DOHH2 (cell line): ENCODE measurements around the gene STARD9.
"Not testable (repeated sequence)": the region's sequence is repeated elsewhere in the genome, so short reads cannot be mapped to it uniquely, and the experiment has no call there.

Source experiments
- H3F3A ChIP-seq: fragments of 200-600 bp; sonication (generic), shearing (Covaris generic); 2 replicates; pipeline ENCODE4 v1.6.0; 2016; ENCODE audit warnings: antibody characterized with exemption, mild to moderate bottlenecking; ENCODE audit not compliant: control insufficient read depth, insufficient read depth
- H3K27ac ChIP-seq: fragments of 200-600 bp; sonication (generic); 2 replicates; pipeline ENCODE4 v1.5.1; 2014; ENCODE audit warnings: low read depth, mild to moderate bottlenecking, low read length, moderate library complexity
- H3K27me3 ChIP-seq: fragments of 200-600 bp; sonication (generic); 2 replicates; pipeline ENCODE4 v1.6.1; 2014; ENCODE audit warnings: mild to moderate bottlenecking, low read length, mixed read lengths; ENCODE audit not compliant: control insufficient read depth
- H3K36me3 ChIP-seq: fragments of 200-600 bp; sonication (generic); 2 replicates; pipeline ENCODE4 v1.6.1; 2014; ENCODE audit warnings: mild to moderate bottlenecking, low read length, moderate library complexity, mixed read lengths; ENCODE audit not compliant: control insufficient read depth
- H3K4me1 ChIP-seq: fragments of 200-600 bp; sonication (generic); 2 replicates; pipeline ENCODE4 v1.6.1; 2014; ENCODE audit warnings: mild to moderate bottlenecking, low read length, mixed read lengths; ENCODE audit not compliant: control insufficient read depth
- H3K4me2 ChIP-seq: fragments of 200-600 bp; sonication (generic); 2 replicates; pipeline ENCODE4 v1.6.0; 2014; ENCODE audit warnings: mild to moderate bottlenecking, low read length, moderate library complexity
- H3K4me3 ChIP-seq: fragments of 200-600 bp; sonication (generic); 2 replicates; pipeline ENCODE4 v1.5.1; 2014; ENCODE audit warnings: mild to moderate bottlenecking, low read length, mixed read lengths
- H3K79me2 ChIP-seq: fragments of 200-600 bp; sonication (generic); 2 replicates; pipeline ENCODE4 v1.6.1; 2014; ENCODE audit warnings: mild to moderate bottlenecking, low read length, mixed read lengths; ENCODE audit not compliant: control insufficient read depth
- H3K9me2 ChIP-seq: fragments of 200-600 bp; sonication (generic); replicated peaks from 2 replicates; pipeline ENCODE4 v1.6.1; 2014; ENCODE audit warnings: mild to moderate bottlenecking, low read length, mixed read lengths; ENCODE audit not compliant: control insufficient read depth
- H3K9me3 ChIP-seq: fragments of 200-600 bp; sonication (generic); 2 replicates; pipeline ENCODE4 v1.6.1; 2014; ENCODE audit warnings: antibody characterized with exemption, low read length, mixed read lengths; ENCODE audit not compliant: control insufficient read depth, insufficient read depth
- H4K20me1 ChIP-seq: fragments of 200-600 bp; sonication (generic); 2 replicates; pipeline ENCODE4 v1.6.0; 2014; ENCODE audit warnings: low read depth, mild to moderate bottlenecking, antibody characterized with exemption, low read length, moderate library complexity; ENCODE audit not compliant: control insufficient read depth, insufficient read depth
- CTCF ChIP-seq: fragments of 200-600 bp; sonication (generic); IDR thresholded peaks from one replicate; pipeline ENCODE4 v1.5.1; 2014; ENCODE audit warnings: antibody characterized with exemption, mild to moderate bottlenecking, low read depth, low read length; ENCODE audit not compliant: poor library complexity, severe bottlenecking
- EZH2phosphoT487 ChIP-seq: fragments of 200-600 bp; sonication (generic); IDR thresholded peaks from 2 replicates; pipeline ENCODE4 v1.6.1; 2017; ENCODE audit warnings: borderline replicate concordance, mild to moderate bottlenecking, antibody characterized with exemption, low read length, moderate library complexity, mixed read lengths

Gene STARD9

GRCh38 chr15:42679285-42680141 is 104.1 kb downstream of the STARD9 start:
- no peaks in the 10 kb centered on the region for H3F3A ChIP-seq
- no peaks in the 10 kb centered on the region for H3K4me1 ChIP-seq
- no peak overlapping the region for H3K27ac ChIP-seq
- H3K36me3 ChIP-seq: no peaks in the 10 kb centered on the region
- no peaks in the 10 kb centered on the region for H4K20me1 ChIP-seq
- H3K27me3 ChIP-seq: no peaks in the 10 kb centered on the region
- H3K79me2 ChIP-seq: no peaks in the 10 kb centered on the region
- no peaks in the 10 kb centered on the region for H3K9me2 ChIP-seq
- H3K4me3 ChIP-seq: no peak overlapping the region
- no peak overlapping the region for H3K4me2 ChIP-seq
- no peaks in the 10 kb centered on the region for H3K9me3 ChIP-seq
- no peak for TF ChIP-seq CTCF
- TF ChIP-seq EZH2phosphoT487: no peak

- not testable (repeated sequence) for H3K79me2 ChIP-seq, H3K4me2 ChIP-seq, H3K9me3 ChIP-seq, H3K27me3 ChIP-seq, H4K20me1 ChIP-seq, H3K9me2 ChIP-seq, H3K36me3 ChIP-seq, H3K4me3 ChIP-seq, H3K27ac ChIP-seq, H3F3A ChIP-seq, H3K4me1 ChIP-seq
Measured at GRCh38 chr15:42680142-42680482, 104.7 kb downstream of the STARD9 start.

- Histone ChIP-seq H3K9me2 (no peaks in the 10 kb centered on the region), H3K27me3 (no peaks in the 10 kb centered on the region), H3K4me3 (no peak overlapping the region), H3F3A (no peaks in the 10 kb centered on the region), H3K27ac (no peak overlapping the region), H3K36me3 (no peaks in the 10 kb centered on the region), H4K20me1 (no peaks in the 10 kb centered on the region), H3K9me3 (no peaks in the 10 kb centered on the region), H3K79me2 (no peaks in the 10 kb centered on the region), H3K4me2 (no peak overlapping the region), H3K4me1 (no peaks in the 10 kb centered on the region)
- TF ChIP-seq CTCF (no peak), EZH2phosphoT487 (no peak)
Measured at GRCh38 chr15:42681119-42681518, 105.7 kb downstream of the STARD9 start.

- H4K20me1 ChIP-seq: no peaks in the 10 kb centered on the region
- no peak overlapping the region for H3K4me2 ChIP-seq
- no peak overlapping the region for H3K27ac ChIP-seq
- H3K27me3 ChIP-seq: no peaks in the 10 kb centered on the region
- no peaks in the 10 kb centered on the region for H3F3A ChIP-seq
- H3K9me3 ChIP-seq: no peaks in the 10 kb centered on the region
- no peaks in the 10 kb centered on the region for H3K79me2 ChIP-seq
- no peak overlapping the region for H3K4me3 ChIP-seq
- H3K9me2 ChIP-seq: no peaks in the 10 kb centered on the region
- no peaks in the 10 kb centered on the region for H3K4me1 ChIP-seq
- H3K36me3 ChIP-seq: no peaks in the 10 kb centered on the region
- TF ChIP-seq EZH2phosphoT487 (no peak), CTCF (no peak)
Measured at GRCh38 chr15:42686281-42686680, 110.9 kb downstream of the STARD9 start.
